Left renal cortex interstitium (tissue), 4 donors: Measurements from ENCODE around the gene SLC6A13. TPM values are rescaled to one million over a fixed set of nuclear protein-coding genes. Genes with fewer than 3 reads are reported as not detected.
"Not testable (repeated sequence)": the region's sequence is repeated elsewhere in the genome, so short reads cannot be mapped to it uniquely, and the experiment has no call there.

ENCODE experiments used
- DNase-seq, 4 donors: peaks; one replicate each; pipeline ENCODE4 v3.0.0-alpha.2; 2013; ENCODE audit warnings: low read depth in 4 of 4, low spot score in 2 of 4, missing footprints in 1 of 4
- polyA plus RNA-seq, 4 donors: library from polyadenylated mRNA; unstranded; fragments of 120-200 nt; gene quantifications; one replicate each; pipeline ENCODE4 v1.2.1, GENCODE V29; 2013; ENCODE audit not compliant: insufficient read length in 4 of 4

SLC6A13 gene
- polyA plus RNA-seq, 4 donors, result 39.0 to 57.4 (median 52.4) TPM

DNA sequence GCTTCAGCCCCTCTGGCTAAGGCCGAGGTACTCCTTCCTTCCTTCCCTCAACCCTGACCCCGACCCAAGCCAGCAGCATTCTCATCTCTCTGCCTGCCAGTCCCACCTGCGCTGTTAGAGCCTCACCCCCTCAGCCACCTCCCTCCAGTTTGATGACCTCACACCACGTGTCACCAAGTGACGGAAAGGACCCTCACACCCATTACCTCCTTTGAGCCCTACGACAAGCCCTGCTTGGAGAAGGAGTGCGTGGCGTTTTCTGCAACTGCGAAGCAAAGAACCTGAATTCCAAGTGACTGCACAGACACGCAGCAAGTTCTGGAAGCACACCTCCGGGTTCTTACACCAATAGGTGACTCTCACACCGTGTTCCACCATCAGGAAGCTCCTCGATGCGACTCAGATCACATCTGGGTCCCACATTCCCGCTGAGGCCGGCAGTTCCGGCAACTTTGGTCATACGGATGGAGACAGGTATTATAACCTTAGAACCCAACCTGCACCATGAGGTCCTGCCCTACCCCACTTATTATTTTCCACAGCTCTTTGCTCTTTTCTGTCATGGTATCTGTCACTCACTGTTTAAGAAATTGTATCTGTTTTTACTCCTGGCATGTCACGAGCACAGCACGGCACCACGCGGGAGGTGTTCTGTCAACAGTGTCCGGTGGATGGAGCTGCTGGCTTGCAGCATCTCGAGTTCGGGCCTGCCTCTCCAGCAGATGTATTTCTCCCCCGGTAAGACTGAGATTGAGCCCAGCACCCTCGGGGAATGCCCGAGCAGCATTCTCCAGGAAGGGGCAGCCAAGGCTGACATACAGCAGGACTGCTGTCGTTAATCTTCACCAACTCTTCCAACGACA lies 43.7 kb downstream of the SLC6A13 start:
- no peak for DNase-seq

DNA sequence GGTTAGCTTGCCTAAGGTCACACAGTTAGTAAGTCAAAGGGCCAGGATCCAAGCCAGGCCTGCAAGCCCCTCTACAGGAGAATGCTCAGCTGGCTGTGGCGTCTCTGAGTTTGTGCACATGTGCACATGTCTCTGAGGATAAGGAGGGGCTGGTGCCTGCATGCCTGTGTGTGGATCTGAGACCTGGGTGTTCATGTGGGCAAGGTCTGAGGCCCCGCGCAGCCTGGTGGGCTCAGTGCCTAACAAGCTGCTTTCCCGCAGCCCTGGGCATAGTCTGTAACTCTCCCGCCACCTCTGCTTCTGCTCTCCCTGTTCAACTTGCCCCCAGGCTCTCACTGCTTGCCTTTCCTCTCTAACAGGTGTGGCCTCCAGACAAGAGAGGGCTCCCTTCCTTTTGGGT lies 44.4 kb downstream of the SLC6A13 start:
- no peak for DNase-seq

DNA sequence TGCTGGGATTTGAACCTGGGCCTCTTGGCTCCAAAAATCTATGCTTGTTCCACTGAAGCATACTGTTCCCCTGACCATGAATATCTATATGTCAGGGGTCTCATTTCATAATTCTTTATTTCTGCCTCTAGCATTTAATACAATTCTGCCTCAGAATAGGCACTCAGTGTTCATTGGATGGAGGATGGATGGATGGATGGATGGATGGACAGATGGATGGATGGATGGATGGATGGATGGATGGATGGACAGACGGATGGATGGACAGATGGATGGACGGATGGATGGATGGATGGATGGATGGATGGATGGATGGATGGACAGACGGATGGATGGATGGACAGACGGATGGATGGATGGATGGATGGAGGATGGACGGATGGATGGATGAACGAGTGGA lies 45.6 kb downstream of the SLC6A13 start:
- not testable (repeated sequence) for DNase-seq

DNA sequence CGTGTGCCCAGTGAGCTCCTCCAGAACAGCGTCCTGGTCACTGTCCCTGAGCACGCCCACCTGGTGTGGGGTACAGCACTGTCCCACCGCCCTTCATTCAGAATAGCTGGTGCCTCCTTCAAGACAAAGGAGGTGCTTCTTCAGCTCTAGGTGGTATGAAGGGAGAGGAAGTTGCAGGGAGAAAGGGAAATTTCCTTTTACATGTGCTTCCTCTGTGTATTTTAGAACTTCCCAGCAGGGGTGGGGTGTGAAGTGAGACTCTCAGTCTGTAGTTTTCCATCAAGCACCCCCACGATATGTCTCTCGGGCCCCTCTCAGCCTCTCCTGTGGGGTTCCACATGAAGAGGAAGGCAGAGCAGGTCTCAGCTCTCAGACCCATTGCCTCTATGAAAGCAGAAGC lies 47.5 kb downstream of the SLC6A13 start:
- DNase-seq, result no peak

DNA sequence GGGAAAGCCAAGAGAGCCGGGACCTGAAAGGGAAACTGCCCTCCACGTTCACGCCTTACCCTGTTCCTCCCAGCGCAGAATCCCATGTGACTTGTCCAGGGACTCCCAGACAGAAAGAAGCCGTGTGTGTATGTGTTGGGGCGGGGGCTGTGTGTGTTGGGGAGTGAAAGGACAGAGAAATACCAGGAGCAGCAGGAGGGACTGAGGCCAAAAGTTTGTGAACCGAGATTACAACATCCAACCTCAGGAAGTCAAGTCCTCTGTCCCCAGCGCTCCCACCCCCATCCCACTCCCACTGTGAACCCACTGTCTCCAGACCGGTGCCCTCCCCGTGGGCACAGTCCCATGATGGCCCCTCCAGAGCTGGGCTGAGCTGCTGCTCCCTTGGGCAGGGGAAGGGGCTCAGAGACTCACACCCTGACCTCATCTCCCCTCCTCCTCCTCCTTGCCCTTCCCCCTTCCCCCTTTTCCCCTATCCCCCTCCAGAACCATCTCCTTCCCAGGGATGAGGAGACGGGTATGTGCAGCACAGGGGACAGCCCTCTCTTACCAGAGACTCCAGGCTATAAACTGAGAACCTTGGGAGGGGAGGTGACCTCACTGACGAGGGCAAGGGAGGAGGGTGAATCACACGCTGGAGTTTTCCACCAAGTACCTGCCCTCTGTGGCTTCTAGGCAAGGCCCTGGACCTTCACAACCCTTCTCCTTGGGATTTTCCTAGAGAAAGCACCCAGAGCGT lies 48.5 kb downstream of the SLC6A13 start, which contains the start of gene SLC6A12:
TSS of gene SLC6A12 (minus strand) at position 155 of the 739 bp plus-strand sequence. CDS start 4,171 bp downstream, outside the sequence.
- DNase-seq, result no peak

DNA sequence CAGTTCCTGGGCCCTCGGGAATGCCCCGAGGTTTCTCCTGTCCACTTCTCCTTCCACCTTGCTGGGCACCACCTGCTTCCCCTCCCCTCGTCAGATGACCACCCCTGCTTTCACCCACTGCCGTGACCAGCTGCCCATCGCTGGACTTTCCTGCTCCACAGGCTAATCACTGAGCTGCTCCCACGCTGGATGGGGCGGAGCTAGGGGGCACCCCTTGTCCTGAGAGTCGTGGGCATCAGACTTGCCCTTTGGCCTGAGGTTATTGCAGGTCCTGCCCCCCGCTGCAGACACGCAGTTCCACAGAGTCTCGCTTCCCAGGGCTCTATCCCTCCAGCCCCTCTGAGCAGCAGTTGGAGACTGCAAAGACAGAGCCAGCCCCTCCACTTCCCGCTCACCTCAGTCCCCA lies 49.1 kb downstream of the SLC6A13 start:
- no peak for DNase-seq

DNA sequence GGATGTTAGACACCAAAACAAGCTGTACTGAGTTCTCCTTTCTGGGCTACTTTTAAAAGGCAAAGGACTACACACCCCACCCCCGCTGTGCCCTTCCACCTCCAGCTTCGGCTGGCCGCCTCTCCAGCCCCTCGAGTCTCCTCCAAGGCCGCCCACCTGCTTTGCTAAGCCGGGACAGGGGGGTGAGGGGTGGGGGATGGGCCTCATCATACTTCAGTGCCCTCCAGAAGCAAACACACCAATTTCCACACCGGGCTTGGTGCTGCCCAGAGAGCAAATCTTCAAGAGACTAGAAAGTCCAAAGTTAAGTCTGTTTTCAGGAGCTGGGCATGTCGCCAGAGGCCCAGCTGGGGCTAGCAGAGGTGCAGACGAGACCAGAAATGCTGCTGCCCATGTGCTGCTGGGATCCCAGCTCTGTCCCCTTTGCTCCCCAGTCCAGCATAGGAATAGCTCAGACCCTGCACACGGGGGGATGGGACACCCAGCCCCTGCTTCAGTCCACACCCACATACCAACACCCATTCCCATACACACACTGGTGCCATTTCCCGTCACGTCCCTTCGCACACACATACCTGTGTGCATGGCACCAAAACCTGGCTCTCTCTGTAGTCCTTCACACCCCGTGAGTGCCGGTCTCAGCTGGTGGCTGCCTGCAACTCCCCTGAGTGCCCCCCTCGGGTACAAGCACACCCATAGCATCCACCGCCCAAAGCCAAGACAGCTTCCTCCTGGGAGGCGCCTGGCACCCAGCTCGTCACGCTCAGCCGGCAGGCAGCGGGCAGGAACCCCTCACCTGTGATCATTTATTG lies 49.7 kb downstream of the SLC6A13 start:
- no peak for DNase-seq

DNA sequence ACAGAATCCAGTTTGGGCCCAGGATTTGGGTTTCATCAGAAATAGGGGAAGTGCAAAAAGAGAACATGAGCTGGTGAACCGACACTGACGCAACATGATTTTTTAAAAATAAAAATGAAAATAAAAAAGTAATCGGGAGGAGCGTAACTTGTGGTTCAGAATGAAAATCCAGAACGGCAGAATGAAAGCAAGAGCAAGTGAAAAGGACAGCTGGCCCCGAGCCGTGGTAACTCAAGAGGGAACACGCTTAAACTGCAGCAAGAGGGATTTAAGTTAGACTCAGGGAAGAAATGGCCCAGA lies 50.3 kb downstream of the SLC6A13 start:
- no peak for DNase-seq

DNA sequence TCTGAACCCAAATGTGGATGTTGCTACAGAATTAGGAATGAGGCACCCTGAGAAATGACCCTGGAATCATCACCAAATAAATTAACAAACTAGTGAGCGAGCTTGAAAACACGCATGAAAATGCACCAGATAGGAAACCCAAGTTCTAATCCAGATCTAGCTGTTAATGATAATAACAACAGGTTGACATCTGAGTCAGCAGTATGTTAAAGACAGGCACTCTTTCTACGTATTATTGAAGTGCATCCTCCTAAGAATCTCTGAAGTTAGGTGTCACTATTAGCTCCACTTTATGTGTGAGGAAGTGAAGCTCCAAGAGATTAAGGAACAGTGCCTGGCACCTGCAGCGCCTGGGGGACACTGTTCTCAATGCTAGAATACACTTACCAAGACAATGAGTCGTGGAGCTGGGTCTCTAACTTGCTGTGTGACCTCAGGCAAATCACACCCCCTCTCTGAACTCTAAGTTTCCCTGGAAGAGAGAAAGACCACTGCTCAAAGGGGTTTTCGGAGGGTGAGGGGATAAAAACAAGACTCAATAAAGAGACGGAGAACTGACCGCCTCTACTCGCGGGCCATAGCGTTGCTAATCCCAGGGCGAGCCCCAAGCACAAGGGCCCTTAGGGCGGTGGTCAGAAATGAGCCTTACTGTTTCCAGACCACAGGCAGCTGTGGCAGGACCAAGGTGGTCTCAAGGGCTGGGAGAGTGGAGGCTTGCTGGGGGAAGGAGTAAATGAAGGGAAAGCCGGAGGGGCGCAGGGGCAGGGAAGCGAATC lies 50.8 kb downstream of the SLC6A13 start:
- DNase-seq, result no peak

DNA sequence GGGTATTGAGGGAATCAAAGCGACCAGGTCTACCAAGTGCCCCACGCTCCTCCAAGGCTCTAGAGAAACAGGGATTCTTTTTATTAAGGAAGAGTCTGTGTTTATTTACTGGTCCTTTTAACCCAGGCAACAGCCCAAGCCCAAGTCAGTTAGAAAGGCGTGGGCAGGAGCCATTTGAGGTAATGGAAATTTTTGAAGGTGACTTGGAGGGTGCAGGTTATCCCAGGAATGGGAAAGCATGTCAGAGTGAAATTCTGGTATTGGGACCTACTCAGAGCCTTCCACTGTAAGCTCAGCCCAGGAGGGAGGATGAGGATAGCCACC lies 51.5 kb downstream of the SLC6A13 start:
- no peak for DNase-seq

DNA sequence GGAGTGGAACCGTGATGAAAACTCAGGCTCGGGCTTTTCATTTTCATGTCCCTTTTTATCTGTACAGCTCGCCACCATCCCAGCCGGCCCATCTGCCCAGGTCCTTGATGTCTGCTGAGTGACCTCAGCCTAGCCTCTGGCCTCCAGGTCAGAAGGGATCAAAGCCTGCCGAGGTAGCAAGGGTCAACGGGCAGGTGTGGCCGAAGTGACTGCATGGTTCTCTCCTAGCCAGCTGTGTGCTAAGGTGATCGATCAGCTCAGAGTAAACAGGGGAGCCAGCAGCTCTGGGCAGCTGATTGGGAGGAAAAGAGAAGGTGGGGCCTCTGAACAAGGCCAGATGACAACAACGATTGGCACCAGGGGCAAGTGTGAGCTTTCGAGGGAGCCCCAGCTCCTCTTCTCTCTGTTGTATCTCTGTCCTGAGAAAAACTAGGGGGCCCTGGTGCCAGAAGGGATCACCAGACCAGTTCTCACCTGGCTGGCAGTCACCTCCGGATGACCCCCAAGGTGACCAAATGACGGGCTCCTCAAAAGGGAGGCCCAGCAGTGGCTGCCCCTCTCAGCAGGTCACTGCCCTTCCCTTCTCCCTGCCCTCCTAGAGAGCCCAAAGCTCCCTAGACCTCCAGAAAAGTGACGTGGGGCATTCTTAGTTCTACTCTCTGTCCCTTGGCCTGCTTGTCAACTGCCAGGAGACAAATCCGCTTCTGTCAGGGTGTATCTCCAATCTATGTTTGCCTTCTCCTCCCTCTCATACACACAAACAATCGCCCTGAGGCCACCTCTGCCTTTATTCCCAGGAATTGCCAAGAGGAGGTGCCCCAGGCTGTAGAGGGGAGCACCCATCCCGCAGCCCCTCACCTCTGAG lies 52.1 kb downstream of the SLC6A13 start:
- no peak for DNase-seq

DNA sequence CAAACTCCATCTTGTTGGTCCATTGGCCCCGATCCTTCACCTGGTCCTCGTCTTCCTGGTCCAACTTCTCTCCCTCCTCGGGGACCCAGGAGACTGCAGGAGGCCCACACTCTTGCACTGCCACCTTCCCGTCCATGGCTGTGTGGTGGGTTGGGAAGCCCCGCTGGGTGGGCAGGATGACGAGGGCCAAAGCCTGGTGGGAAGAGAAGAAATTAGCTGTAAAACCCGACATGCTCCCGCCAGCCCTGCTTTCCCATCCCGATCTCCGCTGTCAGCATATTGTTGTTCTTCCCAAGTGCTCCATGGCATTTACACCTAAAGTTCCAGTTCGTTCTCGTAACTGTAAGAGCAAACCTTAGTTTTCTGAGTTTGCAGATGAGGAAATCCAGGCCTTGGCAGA lies 52.8 kb downstream of the SLC6A13 start:
- DNase-seq, result no peak

DNA sequence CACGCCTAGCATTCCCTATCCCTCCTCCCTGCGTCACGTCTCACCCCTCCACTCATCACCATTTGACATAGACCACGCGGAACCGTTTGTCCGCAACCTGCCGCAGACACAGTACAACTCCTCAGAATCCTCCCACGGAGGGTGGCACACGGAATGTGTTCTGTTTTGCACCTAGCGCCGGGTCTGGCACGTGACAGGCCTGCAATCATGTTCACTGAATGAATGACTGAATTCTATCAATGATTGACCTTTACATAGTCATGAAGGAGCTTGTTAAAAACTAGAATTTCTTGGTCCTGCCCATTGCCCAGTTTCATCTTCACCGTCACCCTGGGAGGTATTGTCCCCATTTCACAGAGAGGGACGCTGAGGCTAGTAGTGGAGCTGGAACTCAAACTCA lies 53.4 kb downstream of the SLC6A13 start:
- no peak for DNase-seq

DNA sequence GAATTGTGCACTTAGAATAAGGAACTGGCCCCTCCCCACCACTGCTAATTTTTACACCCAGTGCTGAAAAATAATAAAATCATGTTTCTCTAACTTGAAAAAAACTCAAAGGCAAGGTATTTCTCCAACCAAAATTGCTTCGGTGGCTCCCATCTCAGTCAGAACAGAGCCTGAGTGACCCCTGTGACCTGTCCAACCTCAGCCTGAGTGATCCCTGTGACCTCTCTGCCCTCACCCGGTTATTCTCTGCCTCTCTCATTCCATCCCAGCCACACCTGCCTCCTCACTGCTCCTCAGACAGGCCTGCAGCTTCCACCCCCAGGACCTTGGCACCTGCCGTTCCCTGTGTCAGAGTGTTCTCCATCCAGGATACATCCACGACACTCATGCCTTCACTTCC lies 53.8 kb downstream of the SLC6A13 start:
- DNase-seq, result no peak

DNA sequence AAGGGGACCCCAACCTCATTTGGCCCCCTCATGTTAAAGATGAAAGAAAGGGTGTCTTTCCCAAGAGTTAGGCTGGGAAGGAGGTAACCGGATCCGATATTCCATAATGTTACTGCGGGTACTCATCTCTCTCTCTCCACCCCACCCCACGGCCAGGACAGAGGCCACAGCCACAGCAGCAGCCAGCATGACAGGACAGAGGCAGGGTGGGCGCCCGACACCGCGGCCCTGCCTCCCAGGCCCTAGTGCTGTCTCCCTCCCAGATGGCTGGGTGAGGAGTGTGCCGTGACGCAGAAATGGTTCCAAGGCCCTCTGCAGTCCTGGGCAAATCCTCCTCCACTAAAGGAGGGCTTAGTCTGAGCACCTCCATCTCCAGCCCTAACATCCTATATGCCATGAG lies 54.8 kb downstream of the SLC6A13 start:
- DNase-seq, result no peak

DNA sequence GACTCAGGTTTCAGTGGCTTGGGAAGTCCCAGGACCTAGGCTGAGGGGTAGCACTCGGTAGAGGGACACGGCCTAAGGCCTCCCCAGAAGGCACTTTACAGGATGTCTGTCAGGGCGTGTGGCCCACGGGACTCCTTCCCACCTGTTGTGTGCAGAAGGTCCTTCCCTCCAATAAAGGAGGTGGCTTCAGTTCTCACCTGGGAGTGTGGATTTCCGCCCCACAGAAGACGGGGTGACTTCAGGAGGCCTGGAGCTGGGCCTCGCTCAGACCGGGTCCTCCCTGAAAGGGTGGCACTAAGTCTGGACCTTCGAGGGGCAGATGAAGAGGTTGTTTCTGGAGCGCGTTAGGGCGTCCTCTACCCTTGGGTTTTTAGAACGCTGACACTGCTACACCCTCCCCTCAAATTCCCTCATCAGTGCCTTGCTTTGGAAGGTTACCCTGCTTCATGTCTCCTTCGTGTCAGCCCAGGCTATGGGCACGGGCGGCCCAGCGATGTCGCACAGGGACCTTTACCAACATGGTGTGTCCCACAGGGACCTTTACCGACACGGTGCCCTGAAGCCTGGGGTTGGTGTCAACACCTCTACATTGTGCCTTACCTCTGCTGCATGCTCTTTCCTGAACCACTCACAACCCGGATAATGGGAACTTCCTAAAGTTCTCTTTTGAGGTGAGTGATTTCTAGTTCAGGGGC lies 55.7 kb downstream of the SLC6A13 start:
- no peak for DNase-seq

DNA sequence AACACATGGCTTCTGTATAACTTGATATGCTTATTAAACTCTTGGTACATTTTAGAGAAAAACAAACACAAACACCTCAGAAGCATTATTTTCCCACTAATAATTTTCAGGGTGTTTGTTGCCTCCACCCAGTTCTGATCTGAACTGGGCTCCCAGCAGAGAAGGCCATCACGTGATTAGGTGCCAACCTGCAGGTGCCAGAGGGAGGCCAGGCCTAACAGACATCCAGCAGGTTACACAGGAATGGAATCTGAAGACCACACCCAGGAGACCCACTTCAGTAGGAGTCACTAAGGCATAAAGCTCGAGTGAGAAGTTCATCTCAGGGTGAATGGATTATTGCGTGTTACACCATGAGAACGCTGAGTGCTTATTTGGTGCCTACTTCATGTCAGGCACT lies 57.6 kb downstream of the SLC6A13 start:
- DNase-seq, result no peak

DNA sequence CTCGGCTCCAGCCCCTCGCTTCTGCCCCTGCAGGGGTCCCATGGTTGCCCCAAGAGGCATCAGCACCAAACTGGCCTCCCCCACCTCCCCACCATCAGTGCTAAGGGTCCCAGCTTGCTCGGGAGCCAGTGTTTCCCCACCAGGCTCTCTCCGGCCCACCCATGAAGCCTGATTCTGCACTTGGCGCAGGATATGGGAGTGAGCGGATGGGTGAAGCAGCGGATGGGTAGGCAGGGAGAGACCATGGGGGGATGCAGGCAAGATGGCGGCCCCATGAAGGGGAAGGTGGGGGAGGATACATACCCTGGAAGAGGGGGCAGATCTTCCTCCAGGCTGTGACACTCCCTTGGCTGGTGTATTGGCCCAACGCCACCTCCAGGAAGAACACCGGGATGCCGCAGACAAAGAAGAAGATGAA lies 58.4 kb downstream of the SLC6A13 start:
- DNase-seq, result no peak
